Mesenchymal stem cell (in vitro differentiated cells and primary cell): ENCODE measurements around the gene FILIP1L.

Source experiments
- DNase-seq: peaks from one replicate; pipeline ENCODE4 v3.0.0-alpha.2; 2013
- H2AFZ ChIP-seq: one replicate; pipeline ENCODE4 v1.6.1; 2013; ENCODE audit warnings: low read depth, mild to moderate bottlenecking, control low read depth, inconsistent platforms, low read length, moderate library complexity
- H2AK5ac ChIP-seq: 2 replicates; pipeline ENCODE4 v1.6.1; 2013; ENCODE audit warnings: low read length, moderate library complexity, mild to moderate bottlenecking, inconsistent platforms; ENCODE audit not compliant: severe bottlenecking
- H2BK120ac ChIP-seq: one replicate; pipeline ENCODE4 v1.6.1; 2013; ENCODE audit warnings: low read depth, mild to moderate bottlenecking, inconsistent platforms, low read length, moderate library complexity
- H2BK12ac ChIP-seq, 2 experiments: one replicate each; pipeline ENCODE4 v1.6.1; 2013; ENCODE audit warnings: inconsistent platforms in 2 of 2, low read length in 2 of 2, mild to moderate bottlenecking in 2 of 2, moderate library complexity in 2 of 2, control low read depth in 1 of 2
- H2BK15ac ChIP-seq: one replicate; pipeline ENCODE4 v1.6.1; 2013; ENCODE audit warnings: mild to moderate bottlenecking, low read depth, inconsistent platforms; ENCODE audit not compliant: poor library complexity, severe bottlenecking
- H2BK5ac ChIP-seq: 2 replicates; pipeline ENCODE4 v1.6.1; 2013; ENCODE audit warnings: low read depth, mild to moderate bottlenecking, low read length, control low read depth, inconsistent platforms; ENCODE audit not compliant: poor library complexity, severe bottlenecking
- H3K14ac ChIP-seq, 2 experiments: one replicate each; pipeline ENCODE4 v1.6.1; 2013; ENCODE audit warnings: inconsistent platforms in 2 of 2, low read length in 2 of 2, control low read depth in 1 of 2, mild to moderate bottlenecking in 1 of 2, moderate library complexity in 1 of 2
- H3K18ac ChIP-seq, 2 experiments: one replicate each; pipeline ENCODE4 v1.6.1; 2013; ENCODE audit warnings: inconsistent platforms in 2 of 2, low read length in 2 of 2, control low read depth in 1 of 2, low read depth in 1 of 2, mild to moderate bottlenecking in 1 of 2
- H3K23ac ChIP-seq, 2 experiments: one replicate each; pipeline ENCODE4 v1.6.1; 2013; ENCODE audit warnings: inconsistent platforms in 2 of 2, low read length in 2 of 2, mild to moderate bottlenecking in 2 of 2, moderate library complexity in 2 of 2, control low read depth in 1 of 2
- H3K27ac ChIP-seq: 2 replicates; pipeline ENCODE4 v1.5.1; 2013; ENCODE audit warnings: mild to moderate bottlenecking, moderate library complexity, low read length, control low read depth, inconsistent platforms; ENCODE audit not compliant: poor library complexity, severe bottlenecking
- H3K27me3 ChIP-seq, 2 experiments: 2 replicates each; pipeline versions ENCODE4 v1.6.1 to v1.7.0; 2013; ENCODE audit warnings: low read length in 2 of 2, mild to moderate bottlenecking in 2 of 2, moderate library complexity in 2 of 2, control low read depth in 1 of 2, inconsistent platforms in 1 of 2; ENCODE audit not compliant: control insufficient read depth in 1 of 2, insufficient read depth in 1 of 2
- H3K36me3 ChIP-seq, 2 experiments: 2 replicates each; pipeline versions ENCODE4 v1.6.1 to v1.7.0; 2013; ENCODE audit warnings: low read length in 2 of 2, control low read depth in 1 of 2, inconsistent platforms in 1 of 2, low read depth in 1 of 2, mild to moderate bottlenecking in 1 of 2; ENCODE audit not compliant: insufficient read depth in 2 of 2, control insufficient read depth in 1 of 2
- H3K4ac ChIP-seq, 2 experiments: one replicate each; pipeline ENCODE4 v1.6.1; 2013; ENCODE audit warnings: inconsistent platforms in 2 of 2, low read length in 2 of 2, mild to moderate bottlenecking in 2 of 2, moderate library complexity in 2 of 2, control low read depth in 1 of 2, low read depth in 1 of 2
- H3K4me1 ChIP-seq: 2 replicates; pipeline ENCODE4 v1.6.1; 2013; ENCODE audit warnings: low read depth, low read length, control low read depth; ENCODE audit not compliant: control insufficient read depth, insufficient read depth
- H3K4me2 ChIP-seq: 2 replicates; pipeline ENCODE4 v1.6.1; 2013; ENCODE audit warnings: low read length, mild to moderate bottlenecking, inconsistent platforms; ENCODE audit not compliant: poor library complexity, severe bottlenecking
- H3K4me3 ChIP-seq, 2 experiments: 2 replicates each; pipeline versions ENCODE4 v1.5.1 to v1.7.0; 2013; ENCODE audit warnings: low read length in 2 of 2, mild to moderate bottlenecking in 2 of 2, control low read depth in 1 of 2, low read depth in 1 of 2; ENCODE audit not compliant: insufficient read depth in 1 of 2
- H3K79me1 ChIP-seq: replicated peaks from 2 replicates; pipeline ENCODE4 v1.6.1; 2013; ENCODE audit warnings: mild to moderate bottlenecking, control low read depth, low read length, inconsistent platforms; ENCODE audit not compliant: poor library complexity, severe bottlenecking
- H3K9ac ChIP-seq: 2 replicates; pipeline ENCODE4 v1.7.0; 2013; ENCODE audit warnings: mild to moderate bottlenecking, low read length, moderate library complexity
- H3K9me3 ChIP-seq: 2 replicates; pipeline ENCODE4 v1.7.0; 2013; ENCODE audit warnings: mild to moderate bottlenecking, low read length; ENCODE audit not compliant: control insufficient read depth
- H4K8ac ChIP-seq: one replicate; pipeline ENCODE4 v1.6.1; 2013; ENCODE audit warnings: inconsistent platforms, mild to moderate bottlenecking, low read length, moderate library complexity
- H4K91ac ChIP-seq: one replicate; pipeline ENCODE4 v1.6.1; 2013; ENCODE audit warnings: mild to moderate bottlenecking, low read length, inconsistent platforms
- WGBS: methylation state at CpG from one replicate; pipeline ENCODE4 v1.1.7; 2013; ENCODE audit warnings: mixed read lengths; 5-methylcytosine and 5-hydroxymethylcytosine counted together

Gene FILIP1L

GRCh38 chr3:100006570-100007271, 107.6 kb downstream of the FILIP1L start:
- Histone ChIP-seq H3K4ac (no peak overlapping the region), H3K9ac (peak overlapping the region; percentile 39), H3K27ac (no peak overlapping the region), H4K8ac (no peak overlapping the region), H3K79me1 (peaks cover 4% of the 10 kb centered on the region), H3K23ac (no peak overlapping the region), H2AK5ac (no peak overlapping the region), H2BK15ac (no peak overlapping the region), H3K36me3 (no peaks in the 10 kb centered on the region), H3K4me1 (peaks cover 2% of the 10 kb centered on the region), H2BK120ac (no peak overlapping the region), H3K4me3 (no peak overlapping the region), H2BK5ac (no peak overlapping the region), H3K4me2 (no peak overlapping the region), H3K14ac (no peak overlapping the region), H3K9me3 (no peaks in the 10 kb centered on the region), H4K91ac (no peak overlapping the region), H2BK12ac (no peak overlapping the region), H3K27me3 (no peaks in the 10 kb centered on the region), H2AFZ (no peak overlapping the region), H3K18ac (no peak overlapping the region)
- no CpG with 5 or more reads among the region's 2 CpGs for WGBS
- DNase-seq = peak; percentile 69

GRCh38 chr3:100005665-100006393, 108.5 kb downstream of the FILIP1L start:
- WGBS = 100% methylated on average over 1 of the region's 2 CpGs
- H3K27ac ChIP-seq = no peak overlapping the region

DNA sequence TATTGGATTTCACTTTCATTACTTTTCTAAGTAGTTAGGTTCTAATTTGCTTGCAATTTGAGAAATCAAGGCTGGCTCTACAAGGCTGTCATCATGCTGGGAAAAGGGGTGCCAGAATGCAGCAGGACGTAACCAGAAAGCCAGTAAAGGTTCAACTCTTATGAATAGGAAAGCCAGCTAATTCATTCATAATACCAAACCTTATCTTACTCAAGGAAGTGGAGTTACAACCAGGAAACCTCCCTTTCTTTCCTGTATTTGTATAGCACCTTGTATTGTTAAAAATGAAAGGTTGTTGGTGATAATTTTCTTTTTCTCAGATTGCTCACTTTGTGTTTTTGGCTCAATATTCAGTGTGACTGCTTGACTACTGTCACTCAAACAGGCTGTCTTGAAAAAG, 109.4 kb downstream of the FILIP1L start:
- no peaks in the 10 kb centered on the region for H3K27me3 ChIP-seq
- no peak overlapping the region for H3K14ac ChIP-seq
- H2AK5ac ChIP-seq = peak overlapping the region; percentile 94
- no peak overlapping the region for H3K4me3 ChIP-seq
- no peak overlapping the region for H4K8ac ChIP-seq
- H3K23ac ChIP-seq = no peak overlapping the region
- H3K4me2 ChIP-seq = no peak overlapping the region
- no peak overlapping the region for H2BK120ac ChIP-seq
- no peak overlapping the region for H2AFZ ChIP-seq
- H3K79me1 ChIP-seq = peaks cover 4% of the 10 kb centered on the region
- H4K91ac ChIP-seq = no peak overlapping the region
- peak overlapping the region in 1 of 2 experiments; percentile 75 for H3K18ac ChIP-seq
- no peaks in the 10 kb centered on the region for H3K36me3 ChIP-seq
- H3K4ac ChIP-seq = no peak overlapping the region
- H2BK5ac ChIP-seq = no peak overlapping the region
- no peaks in the 10 kb centered on the region for H3K9me3 ChIP-seq
- no peak overlapping the region for H3K27ac ChIP-seq
- H2BK15ac ChIP-seq = no peak overlapping the region
- no CpG with 5 or more reads among the region's 1 CpG for WGBS
- no peak for DNase-seq
- peaks cover 2% of the 10 kb centered on the region for H3K4me1 ChIP-seq
- no peak overlapping the region for H2BK12ac ChIP-seq
- H3K9ac ChIP-seq = no peak overlapping the region

More at GRCh38 chr3:100005665-100006393, 108.5 kb downstream of the FILIP1L start:
- peak overlapping the region in 1 of 2 experiments; percentile 54 for H2BK12ac ChIP-seq
- H3K79me1 ChIP-seq = peaks cover 4% of the 10 kb centered on the region
- H3K4me1 ChIP-seq = peaks cover 2% of the 10 kb centered on the region
- no peaks in the 10 kb centered on the region for H3K27me3 ChIP-seq
- no peak overlapping the region for H3K23ac ChIP-seq
- peak; percentile 72 for DNase-seq
- H3K14ac ChIP-seq = no peak overlapping the region
- H4K91ac ChIP-seq = no peak overlapping the region
- H3K9me3 ChIP-seq = no peaks in the 10 kb centered on the region
- H3K36me3 ChIP-seq = no peaks in the 10 kb centered on the region
- peak overlapping the region; percentile 99 for H2AK5ac ChIP-seq
- H2BK120ac ChIP-seq = peak overlapping the region; percentile 61
- H2AFZ ChIP-seq = no peak overlapping the region
- no peak overlapping the region for H3K4me3 ChIP-seq
- peak overlapping the region; percentile 39 for H3K9ac ChIP-seq
- H4K8ac ChIP-seq = peak overlapping the region; percentile 49
- H3K4me2 ChIP-seq = no peak overlapping the region
- peak overlapping the region; percentile 53 for H2BK5ac ChIP-seq
- H2BK15ac ChIP-seq = peak overlapping the region; percentile 83
- H3K18ac ChIP-seq = peak overlapping the region in 1 of 2 experiments; percentile 43
- peak overlapping the region; percentile 35 to 64 for H3K4ac ChIP-seq
